ENCODE data around the gene SUGCT.

- TF ChIP-seq, protein P1, sequence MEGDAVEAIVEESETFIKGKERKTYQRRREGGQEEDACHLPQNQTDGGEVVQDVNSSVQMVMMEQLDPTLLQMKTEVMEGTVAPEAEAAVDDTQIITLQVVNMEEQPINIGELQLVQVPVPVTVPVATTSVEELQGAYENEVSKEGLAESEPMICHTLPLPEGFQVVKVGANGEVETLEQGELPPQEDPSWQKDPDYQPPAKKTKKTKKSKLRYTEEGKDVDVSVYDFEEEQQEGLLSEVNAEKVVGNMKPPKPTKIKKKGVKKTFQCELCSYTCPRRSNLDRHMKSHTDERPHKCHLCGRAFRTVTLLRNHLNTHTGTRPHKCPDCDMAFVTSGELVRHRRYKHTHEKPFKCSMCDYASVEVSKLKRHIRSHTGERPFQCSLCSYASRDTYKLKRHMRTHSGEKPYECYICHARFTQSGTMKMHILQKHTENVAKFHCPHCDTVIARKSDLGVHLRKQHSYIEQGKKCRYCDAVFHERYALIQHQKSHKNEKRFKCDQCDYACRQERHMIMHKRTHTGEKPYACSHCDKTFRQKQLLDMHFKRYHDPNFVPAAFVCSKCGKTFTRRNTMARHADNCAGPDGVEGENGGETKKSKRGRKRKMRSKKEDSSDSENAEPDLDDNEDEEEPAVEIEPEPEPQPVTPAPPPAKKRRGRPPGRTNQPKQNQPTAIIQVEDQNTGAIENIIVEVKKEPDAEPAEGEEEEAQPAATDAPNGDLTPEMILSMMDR (IDR thresholded peaks at IDR 0.05): no peak
- TF ChIP-seq POLR2A (IDR thresholded peaks at IDR 0.05): no peak
These were observed 586.6 kb downstream of the SUGCT start for GRCh38 chr7:40721342-40721949.
